ENCODE results near the gene CCDC9.
A peak's percentile ranks its signal among the peaks of the same experiment; 100 is the strongest.

The CCDC9 gene

GRCh38 chr19:47255879-47256692 is at the start of gene CCDC9:
CCDC9 (plus strand) TSS chr19:47256525; CDS start chr19:47258401, 1,876 bp downstream.
- peak; percentile 96 to 97 for DNase-seq (ENCODE audit: low read depth in 2 of 2)

- no peak for DNase-seq (ENCODE audit: low read depth in 2 of 2)
These were observed 46.8 kb upstream of the CCDC9 start for GRCh38 chr19:47209319-47210179.

- DNase-seq (ENCODE audit: low read depth in 2 of 2): no peak
These were observed 46.2 kb upstream of the CCDC9 start for GRCh38 chr19:47210180-47210490.

- no peak for DNase-seq (ENCODE audit: low read depth in 2 of 2)
These were observed 45.5 kb upstream of the CCDC9 start for GRCh38 chr19:47210689-47211316.

- DNase-seq (ENCODE audit: low read depth in 2 of 2): no peak
These were observed 40.7 kb upstream of the CCDC9 start for GRCh38 chr19:47215581-47215980.

GRCh38 chr19:47221080-47221841 is 35.1 kb upstream of the CCDC9 start:
- no peak for DNase-seq (ENCODE audit: low read depth in 2 of 2)

GRCh38 chr19:47221890-47222289 is 34.4 kb upstream of the CCDC9 start:
- no peak for DNase-seq (ENCODE audit: low read depth in 2 of 2)

- DNase-seq (ENCODE audit: low read depth in 2 of 2): peak; percentile 73 to 76
These were observed 30.4 kb upstream of the CCDC9 start for GRCh38 chr19:47225746-47226425.

- DNase-seq (ENCODE audit: low read depth in 2 of 2): no peak
These were observed 29.6 kb upstream of the CCDC9 start for GRCh38 chr19:47226426-47227351.

GRCh38 chr19:47227352-47228167 is 28.8 kb upstream of the CCDC9 start:
- DNase-seq (ENCODE audit: low read depth in 2 of 2): no peak

GRCh38 chr19:47228168-47228936 is 28.0 kb upstream of the CCDC9 start:
- no peak for DNase-seq (ENCODE audit: low read depth in 2 of 2)

- no peak for DNase-seq (ENCODE audit: low read depth in 2 of 2)
These were observed 27.2 kb upstream of the CCDC9 start for GRCh38 chr19:47228937-47229675.

GRCh38 chr19:47229676-47230053 is 26.7 kb upstream of the CCDC9 start:
- DNase-seq (ENCODE audit: low read depth in 2 of 2): no peak

- peak in 1 of 2 donors; percentile 63 for DNase-seq (ENCODE audit: low read depth in 2 of 2)
These were observed 26.0 kb upstream of the CCDC9 start for GRCh38 chr19:47230054-47230920.

GRCh38 chr19:47230921-47231214 is 25.5 kb upstream of the CCDC9 start, which contains the start of gene BBC3:
BBC3 (minus strand) TSS chr19:47231199; CDS start chr19:47228431, 2,768 bp downstream.
- DNase-seq (ENCODE audit: low read depth in 2 of 2): no peak

- peak; percentile 83 for DNase-seq (ENCODE audit: low read depth in 2 of 2)
These were observed 24.9 kb upstream of the CCDC9 start for GRCh38 chr19:47231215-47232054.
